ENCODE measurements around the gene LHX4. TPM values are rescaled to one million over a fixed set of nuclear protein-coding genes. Genes with fewer than 3 reads are reported as not detected.

The LHX4 gene
- total and polyA plus RNA-seq, 9 of the 15 experiments (the other 6 are each of a cell fraction or from before 2014, with no cell fraction given): 0.01 to 0.11 (median 0.07) TPM; not detected in 5

DNA sequence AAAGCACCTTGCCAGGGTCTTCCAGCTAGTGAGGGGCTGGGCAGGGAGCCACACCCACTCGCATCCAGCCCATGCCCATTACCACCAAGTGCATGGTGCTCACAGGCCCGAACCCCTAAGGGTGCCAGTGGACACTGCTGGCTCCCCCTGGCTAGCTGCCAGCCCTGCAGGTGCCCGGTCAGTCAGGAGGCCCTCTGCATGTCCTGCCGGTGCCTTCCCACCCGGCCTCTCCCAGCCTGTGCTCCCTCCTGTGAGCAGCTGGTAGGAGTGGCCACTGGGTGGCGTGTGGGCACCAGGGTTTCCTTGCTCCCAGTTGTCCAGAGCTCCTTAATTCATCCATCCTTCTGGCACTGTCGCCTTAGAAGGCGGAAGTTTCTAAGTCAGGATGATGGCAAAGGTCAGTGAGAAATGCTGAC is 42.0 kb upstream of the LHX4 start:
- peak; percentile 68 to 77 (median 74) for DNase-seq (ENCODE audit: extremely low read depth in 1 of 4, low spot score in 3 of 4)
- no peak overlapping the region for H3K27ac ChIP-seq (ENCODE audit: extremely low read depth, low read depth, low read length)
- H3K4me2 ChIP-seq (ENCODE audit: insufficient read depth, low read length): no peak overlapping the region
- no peaks in the 10 kb centered on the region for H3K9me1 ChIP-seq (ENCODE audit: control insufficient read depth, insufficient read depth, low read length)
- no peaks in the 10 kb centered on the region for H3K27me3 ChIP-seq (ENCODE audit: control insufficient read depth in 2 of 2, insufficient read depth in 2 of 2, low read length in 2 of 2)
- ChIA-PET POLR2A (interaction anchor here (0.5 to 1.7 kb wide), 9 partner anchors 9 to 370 kb away, joined by 3 to 11 read pairs (median 3); partner anchors contain the start of gene ACBD6), CTCF (ENCODE audit: low intra/inter-chr PET ratio) (interaction anchor here (1.3 to 3.9 kb wide), 4 partner anchors 227 to 1237 kb away, joined by 7 to 18 read pairs (median 9); no protein-coding TSS in a partner anchor)
- in situ Hi-C loops (cut with MboI) (loop anchor here (5.0 to 10.0 kb wide), 3 partner anchors 59 to 297 kb away; no protein-coding TSS in a partner anchor), intact Hi-C loops (cut with micrococcal nuclease) (loop anchor here (1.0 to 5.0 kb wide), 5 partner anchors 55 to 291 kb away; no protein-coding TSS in a partner anchor)
- H3K79me2 ChIP-seq (ENCODE audit: control insufficient read depth, insufficient read depth, low read length): no peaks in the 10 kb centered on the region
- no peak overlapping the region for H2AFZ ChIP-seq (ENCODE audit: low read depth, low read length)
- H3K36me3 ChIP-seq (ENCODE audit: control insufficient read depth, insufficient read depth, low read length): peaks cover 3% of the 10 kb centered on the region; the same call in 2 of the 3 replicates
- no peaks in the 10 kb centered on the region; the same call in 1 of the 2 replicates for H4K20me1 ChIP-seq (replicated peaks; ENCODE audit: control insufficient read depth, insufficient read depth, low read length)
- WGBS (ENCODE audit: insufficient coverage, low coverage, missing lambda C conversion rate): 19% methylated on average over 8 of the region's 8 CpGs
- no peak overlapping the region for H3K4me3 ChIP-seq
- H3K9me3 ChIP-seq (replicated peaks; ENCODE audit: control insufficient read depth, insufficient read depth, low read depth, low read length): no peaks in the 10 kb centered on the region
- FAIRE-seq: peak; percentile 76
- no TSS peak for BruUV-seq (replicated peaks)
- peak; percentile 90 for ATAC-seq
- H3K4me1 ChIP-seq (replicated peaks in 1 of 2; ENCODE audit: control insufficient read depth in 2 of 2, insufficient read depth in 2 of 2, low read length in 2 of 2): peaks cover 0 to 16% of the 10 kb centered on the region in 2 experiments; a peak in 3 of 5 replicates
- no peak overlapping the region for H3K9ac ChIP-seq (ENCODE audit: insufficient read depth in 1 of 2, low read depth in 2 of 2, low read length in 2 of 2)
- TF ChIP-seq, protein P1, sequence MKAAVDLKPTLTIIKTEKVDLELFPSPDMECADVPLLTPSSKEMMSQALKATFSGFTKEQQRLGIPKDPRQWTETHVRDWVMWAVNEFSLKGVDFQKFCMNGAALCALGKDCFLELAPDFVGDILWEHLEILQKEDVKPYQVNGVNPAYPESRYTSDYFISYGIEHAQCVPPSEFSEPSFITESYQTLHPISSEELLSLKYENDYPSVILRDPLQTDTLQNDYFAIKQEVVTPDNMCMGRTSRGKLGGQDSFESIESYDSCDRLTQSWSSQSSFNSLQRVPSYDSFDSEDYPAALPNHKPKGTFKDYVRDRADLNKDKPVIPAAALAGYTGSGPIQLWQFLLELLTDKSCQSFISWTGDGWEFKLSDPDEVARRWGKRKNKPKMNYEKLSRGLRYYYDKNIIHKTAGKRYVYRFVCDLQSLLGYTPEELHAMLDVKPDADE (conservative IDR thresholded peaks at IDR 0.05; ENCODE audit: control insufficient read depth, low read depth, low read length): no peak
- TF ChIP-seq, protein P2, sequence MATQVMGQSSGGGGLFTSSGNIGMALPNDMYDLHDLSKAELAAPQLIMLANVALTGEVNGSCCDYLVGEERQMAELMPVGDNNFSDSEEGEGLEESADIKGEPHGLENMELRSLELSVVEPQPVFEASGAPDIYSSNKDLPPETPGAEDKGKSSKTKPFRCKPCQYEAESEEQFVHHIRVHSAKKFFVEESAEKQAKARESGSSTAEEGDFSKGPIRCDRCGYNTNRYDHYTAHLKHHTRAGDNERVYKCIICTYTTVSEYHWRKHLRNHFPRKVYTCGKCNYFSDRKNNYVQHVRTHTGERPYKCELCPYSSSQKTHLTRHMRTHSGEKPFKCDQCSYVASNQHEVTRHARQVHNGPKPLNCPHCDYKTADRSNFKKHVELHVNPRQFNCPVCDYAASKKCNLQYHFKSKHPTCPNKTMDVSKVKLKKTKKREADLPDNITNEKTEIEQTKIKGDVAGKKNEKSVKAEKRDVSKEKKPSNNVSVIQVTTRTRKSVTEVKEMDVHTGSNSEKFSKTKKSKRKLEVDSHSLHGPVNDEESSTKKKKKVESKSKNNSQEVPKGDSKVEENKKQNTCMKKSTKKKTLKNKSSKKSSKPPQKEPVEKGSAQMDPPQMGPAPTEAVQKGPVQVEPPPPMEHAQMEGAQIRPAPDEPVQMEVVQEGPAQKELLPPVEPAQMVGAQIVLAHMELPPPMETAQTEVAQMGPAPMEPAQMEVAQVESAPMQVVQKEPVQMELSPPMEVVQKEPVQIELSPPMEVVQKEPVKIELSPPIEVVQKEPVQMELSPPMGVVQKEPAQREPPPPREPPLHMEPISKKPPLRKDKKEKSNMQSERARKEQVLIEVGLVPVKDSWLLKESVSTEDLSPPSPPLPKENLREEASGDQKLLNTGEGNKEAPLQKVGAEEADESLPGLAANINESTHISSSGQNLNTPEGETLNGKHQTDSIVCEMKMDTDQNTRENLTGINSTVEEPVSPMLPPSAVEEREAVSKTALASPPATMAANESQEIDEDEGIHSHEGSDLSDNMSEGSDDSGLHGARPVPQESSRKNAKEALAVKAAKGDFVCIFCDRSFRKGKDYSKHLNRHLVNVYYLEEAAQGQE (IDR thresholded peaks at IDR 0.05; ENCODE audit: borderline replicate concordance): peak; percentile 69
- TF ChIP-seq, protein P2 (CRISPR knock-in tag; IDR thresholded peaks at IDR 0.05; ENCODE audit: low read depth): no peak
- TF ChIP-seq, protein P3, sequence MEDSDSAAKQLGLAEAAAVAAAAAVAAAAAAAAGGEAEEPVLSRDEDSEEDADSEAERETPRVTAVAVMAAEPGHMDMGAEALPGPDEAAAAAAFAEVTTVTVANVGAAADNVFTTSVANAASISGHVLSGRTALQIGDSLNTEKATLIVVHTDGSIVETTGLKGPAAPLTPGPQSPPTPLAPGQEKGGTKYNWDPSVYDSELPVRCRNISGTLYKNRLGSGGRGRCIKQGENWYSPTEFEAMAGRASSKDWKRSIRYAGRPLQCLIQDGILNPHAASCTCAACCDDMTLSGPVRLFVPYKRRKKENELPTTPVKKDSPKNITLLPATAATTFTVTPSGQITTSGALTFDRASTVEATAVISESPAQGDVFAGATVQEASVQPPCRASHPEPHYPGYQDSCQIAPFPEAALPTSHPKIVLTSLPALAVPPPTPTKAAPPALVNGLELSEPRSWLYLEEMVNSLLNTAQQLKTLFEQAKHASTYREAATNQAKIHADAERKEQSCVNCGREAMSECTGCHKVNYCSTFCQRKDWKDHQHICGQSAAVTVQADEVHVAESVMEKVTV (CRISPR knock-in tag; IDR thresholded peaks at IDR 0.05): peak; percentile 43
- TF ChIP-seq, protein P4, sequence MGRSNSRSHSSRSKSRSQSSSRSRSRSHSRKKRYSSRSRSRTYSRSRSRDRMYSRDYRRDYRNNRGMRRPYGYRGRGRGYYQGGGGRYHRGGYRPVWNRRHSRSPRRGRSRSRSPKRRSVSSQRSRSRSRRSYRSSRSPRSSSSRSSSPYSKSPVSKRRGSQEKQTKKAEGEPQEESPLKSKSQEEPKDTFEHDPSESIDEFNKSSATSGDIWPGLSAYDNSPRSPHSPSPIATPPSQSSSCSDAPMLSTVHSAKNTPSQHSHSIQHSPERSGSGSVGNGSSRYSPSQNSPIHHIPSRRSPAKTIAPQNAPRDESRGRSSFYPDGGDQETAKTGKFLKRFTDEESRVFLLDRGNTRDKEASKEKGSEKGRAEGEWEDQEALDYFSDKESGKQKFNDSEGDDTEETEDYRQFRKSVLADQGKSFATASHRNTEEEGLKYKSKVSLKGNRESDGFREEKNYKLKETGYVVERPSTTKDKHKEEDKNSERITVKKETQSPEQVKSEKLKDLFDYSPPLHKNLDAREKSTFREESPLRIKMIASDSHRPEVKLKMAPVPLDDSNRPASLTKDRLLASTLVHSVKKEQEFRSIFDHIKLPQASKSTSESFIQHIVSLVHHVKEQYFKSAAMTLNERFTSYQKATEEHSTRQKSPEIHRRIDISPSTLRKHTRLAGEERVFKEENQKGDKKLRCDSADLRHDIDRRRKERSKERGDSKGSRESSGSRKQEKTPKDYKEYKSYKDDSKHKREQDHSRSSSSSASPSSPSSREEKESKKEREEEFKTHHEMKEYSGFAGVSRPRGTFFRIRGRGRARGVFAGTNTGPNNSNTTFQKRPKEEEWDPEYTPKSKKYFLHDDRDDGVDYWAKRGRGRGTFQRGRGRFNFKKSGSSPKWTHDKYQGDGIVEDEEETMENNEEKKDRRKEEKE (IDR thresholded peaks at IDR 0.05; ENCODE audit: borderline replicate concordance in 1 of 2, control insufficient read depth in 1 of 2, low read depth in 2 of 2, low read length in 1 of 2): no peak

All from K562 (cell line).